Stimulated activated CD8-positive, alpha-beta memory T cell treated with anti-CD3 and anti-CD28 coated beads, Interleukin-12 subunit alpha, Interleukin-12 subunit beta, amount 100 ng/mL, for 1 hour (primary cell): ENCODE data around the gene GNG7.
A peak's percentile ranks its signal among the peaks of the same experiment; 100 is the strongest.
"Not testable (repeated sequence)": the region's sequence is repeated elsewhere in the genome, so short reads cannot be mapped to it uniquely, and the experiment has no call there.

Source experiments
- DNase-seq: peaks from one replicate; pipeline ENCODE4 v3.0.0-alpha.2; 2020; ENCODE audit warnings: low read depth

Gene GNG7

GRCh38 chr19:2550431-2551171, 151.9 kb downstream of the GNG7 start:
- DNase-seq, result no peak

DNA sequence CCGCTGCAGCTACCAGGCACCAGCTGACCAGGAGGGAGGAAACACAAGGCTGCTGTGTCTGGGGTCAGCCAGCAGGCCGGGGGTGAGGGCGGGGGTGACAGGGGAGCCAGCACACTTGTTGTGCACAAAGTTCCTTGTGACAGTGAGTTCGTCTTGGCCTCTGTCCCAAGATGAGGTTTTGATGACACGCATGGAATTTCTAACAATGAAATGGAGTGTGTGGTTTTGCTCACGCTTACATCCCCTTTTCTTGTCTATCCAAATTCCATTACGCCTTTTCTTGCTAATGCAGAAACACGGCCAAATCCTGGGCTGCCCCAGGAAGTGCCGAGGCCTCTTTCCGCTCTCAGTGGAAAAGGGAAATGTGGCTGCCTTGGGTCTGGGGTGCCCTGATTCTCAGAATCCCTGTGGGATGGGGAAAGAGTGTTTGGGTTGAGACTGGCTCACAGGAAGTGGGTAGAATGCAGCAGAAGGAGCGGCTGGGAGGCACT, 152.7 kb downstream of the GNG7 start:
- DNase-seq, result no peak

GRCh38 chr19:2548966-2549365, 153.5 kb downstream of the GNG7 start:
- no peak for DNase-seq

DNA sequence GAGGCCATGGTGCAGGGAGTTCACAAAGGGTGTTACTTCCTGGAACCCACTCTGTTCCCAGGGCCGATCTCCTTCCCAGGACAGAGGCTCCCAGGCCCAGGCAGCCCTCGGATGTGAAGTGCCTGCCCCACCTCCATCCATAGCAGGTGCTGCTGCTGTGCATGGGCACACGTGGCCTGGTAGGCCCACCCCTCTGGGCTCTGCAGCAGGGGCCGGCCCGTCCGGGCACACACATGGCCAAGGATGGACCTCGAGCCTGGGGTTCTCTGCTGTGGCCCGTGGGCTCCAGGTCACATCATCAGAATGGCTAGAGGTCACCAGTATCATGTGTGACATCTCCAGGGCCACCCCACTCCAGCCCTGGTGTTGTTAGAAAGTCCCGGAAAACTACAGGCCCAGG, 154.8 kb downstream of the GNG7 start:
- DNase-seq, result no peak

GRCh38 chr19:2547033-2547680, 155.3 kb downstream of the GNG7 start:
- no peak for DNase-seq

DNA sequence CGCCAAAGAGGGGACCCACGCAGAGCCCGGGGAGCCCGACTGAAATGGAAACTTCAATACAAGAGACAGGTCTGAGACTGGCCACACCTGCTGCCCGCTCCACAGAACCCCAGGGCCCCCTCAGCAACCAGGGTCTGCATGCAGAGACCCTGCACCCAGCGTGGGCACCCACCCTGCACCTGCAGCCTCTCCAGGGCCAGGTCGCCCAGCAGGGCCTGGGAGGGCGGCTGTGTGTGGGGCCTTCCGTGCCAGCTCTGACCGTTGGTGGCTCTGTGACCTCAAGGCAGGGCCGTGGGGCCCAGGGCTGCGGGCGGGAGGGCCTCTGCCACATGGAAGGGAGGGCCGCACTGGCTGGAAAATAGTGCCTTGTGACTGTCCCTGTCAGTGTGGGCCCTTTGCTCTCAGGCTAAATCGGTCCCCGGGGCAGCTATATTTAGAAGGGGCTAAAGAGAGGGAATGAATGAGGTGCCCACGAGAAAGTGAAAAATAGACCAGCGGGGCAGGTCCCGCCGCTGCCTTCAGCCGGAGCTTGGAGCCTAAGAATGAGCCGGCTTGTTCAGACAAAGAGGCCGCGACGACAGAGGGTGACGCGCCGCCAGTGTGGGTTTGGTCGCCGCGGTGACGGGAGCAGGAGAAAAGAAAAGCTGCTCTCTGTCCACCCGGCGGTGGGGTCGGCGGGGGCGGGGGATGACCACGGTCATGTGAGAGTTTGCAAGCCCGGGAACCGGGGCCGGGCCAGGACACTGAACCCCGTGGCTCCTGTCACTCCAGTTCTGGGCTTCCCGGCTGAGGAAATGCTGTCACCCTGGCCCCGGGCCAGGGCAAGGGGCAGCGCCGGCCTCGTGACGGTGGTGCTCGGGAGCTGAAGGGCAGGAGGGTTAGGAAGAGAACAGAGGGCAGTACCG, 156.1 kb downstream of the GNG7 start:
- no peak for DNase-seq

GRCh38 chr19:2545416-2546127, 156.9 kb downstream of the GNG7 start:
- not testable (repeated sequence) for DNase-seq

GRCh38 chr19:2544576-2545415, 157.7 kb downstream of the GNG7 start:
- DNase-seq, result no peak

DNA sequence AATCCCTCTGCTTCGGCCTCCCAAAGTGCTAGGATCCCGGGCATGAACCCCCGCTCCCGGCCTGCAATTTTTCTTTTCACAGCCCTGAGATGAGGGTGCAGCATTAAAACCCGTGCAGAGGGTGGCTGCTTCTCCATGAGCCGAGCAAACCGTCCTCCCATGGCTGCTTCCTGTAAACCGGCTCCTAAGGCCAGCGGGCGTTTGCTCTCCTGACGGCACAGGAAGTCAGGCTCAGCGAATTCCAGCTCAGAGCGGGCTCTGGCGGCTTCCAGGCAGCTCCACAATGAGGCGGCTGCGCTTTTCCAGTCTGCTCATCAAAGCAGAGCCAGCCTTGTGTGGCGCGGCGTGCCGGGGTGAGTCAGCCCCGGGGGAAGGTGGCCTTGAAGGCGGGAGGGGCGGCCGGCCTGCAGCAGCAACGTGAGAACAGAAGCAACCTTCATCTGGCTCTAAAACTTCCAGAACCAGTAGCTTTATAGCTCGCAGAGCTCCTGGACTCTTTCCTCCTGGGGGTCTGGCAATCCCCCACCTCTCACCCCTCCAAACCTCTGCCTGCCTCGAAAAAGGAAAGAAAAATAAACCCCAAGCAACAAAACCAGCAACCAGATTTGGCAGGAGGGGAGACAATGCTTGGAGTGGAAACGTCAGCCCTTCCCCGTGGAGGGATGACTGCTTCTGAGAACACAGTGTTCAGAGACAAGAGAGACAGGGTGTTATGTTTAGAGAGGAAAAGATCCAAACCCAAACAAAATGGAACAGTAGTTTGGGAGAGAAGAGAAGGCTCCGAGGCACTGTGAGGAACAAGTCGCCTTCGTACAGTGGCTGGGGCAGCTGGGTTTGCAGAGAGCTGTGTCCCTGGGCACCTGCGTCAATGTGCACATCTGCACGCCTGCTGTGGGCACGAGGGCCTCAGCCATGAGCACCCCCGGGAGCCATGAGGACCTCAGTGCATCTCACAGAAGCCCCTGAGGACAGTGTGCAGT, 158.7 kb downstream of the GNG7 start:
- peak; percentile 55 for DNase-seq

DNA sequence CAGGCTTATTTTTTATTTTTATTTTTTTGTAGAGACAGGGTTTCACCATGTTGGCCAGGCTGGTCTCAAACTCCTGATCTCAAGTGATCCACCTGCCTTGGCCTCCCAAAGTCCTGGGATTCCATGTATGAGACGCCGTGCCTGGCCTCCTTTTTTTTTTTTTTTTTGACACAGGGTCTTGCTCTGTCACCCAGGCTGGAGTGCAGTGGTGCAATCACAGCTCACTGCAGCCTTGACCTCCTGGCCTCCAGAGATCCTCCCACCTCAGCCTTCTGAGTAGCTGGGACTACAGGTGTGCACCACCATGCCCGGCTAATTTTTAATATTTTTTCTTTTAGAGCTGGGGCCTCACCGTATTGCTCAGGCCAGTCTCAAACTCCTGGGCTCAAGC, 159.4 kb downstream of the GNG7 start:
- DNase-seq, result not testable (repeated sequence)

DNA sequence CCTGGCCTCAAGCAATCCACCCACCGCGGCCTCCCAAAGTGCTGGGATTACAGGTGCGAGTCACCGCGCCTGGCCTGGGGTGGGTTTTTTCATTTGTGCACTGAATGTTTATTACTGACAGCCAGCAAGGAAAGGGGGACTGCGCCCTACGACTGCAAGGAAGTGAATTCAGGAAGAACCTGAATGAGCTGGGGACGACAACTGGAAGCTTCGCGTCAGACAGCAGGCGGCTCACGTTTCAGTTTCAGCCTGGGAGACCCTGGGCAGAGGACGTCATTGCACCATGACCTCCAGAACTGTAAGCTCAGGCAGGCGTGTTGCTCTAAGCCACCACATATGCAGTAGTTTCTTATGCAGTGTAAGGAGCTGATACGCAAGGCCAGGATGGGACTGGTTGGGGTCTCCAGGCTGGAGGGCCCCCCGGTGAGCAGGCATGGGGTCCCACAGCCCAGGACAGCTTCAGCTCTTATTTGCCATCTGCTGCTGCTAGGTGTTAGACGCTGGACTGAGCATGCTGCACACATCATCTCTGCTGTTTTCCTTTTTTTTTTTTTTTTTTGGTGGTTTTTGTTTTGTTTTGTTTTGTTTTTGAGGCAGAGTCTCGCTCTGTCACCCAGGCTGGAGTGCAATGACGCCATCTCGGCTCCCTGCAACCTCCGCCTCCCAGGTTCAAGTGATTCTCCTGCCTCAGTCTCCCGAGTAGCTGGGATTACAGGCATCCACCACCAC, 160.0 kb downstream of the GNG7 start:
- no peak for DNase-seq

DNA sequence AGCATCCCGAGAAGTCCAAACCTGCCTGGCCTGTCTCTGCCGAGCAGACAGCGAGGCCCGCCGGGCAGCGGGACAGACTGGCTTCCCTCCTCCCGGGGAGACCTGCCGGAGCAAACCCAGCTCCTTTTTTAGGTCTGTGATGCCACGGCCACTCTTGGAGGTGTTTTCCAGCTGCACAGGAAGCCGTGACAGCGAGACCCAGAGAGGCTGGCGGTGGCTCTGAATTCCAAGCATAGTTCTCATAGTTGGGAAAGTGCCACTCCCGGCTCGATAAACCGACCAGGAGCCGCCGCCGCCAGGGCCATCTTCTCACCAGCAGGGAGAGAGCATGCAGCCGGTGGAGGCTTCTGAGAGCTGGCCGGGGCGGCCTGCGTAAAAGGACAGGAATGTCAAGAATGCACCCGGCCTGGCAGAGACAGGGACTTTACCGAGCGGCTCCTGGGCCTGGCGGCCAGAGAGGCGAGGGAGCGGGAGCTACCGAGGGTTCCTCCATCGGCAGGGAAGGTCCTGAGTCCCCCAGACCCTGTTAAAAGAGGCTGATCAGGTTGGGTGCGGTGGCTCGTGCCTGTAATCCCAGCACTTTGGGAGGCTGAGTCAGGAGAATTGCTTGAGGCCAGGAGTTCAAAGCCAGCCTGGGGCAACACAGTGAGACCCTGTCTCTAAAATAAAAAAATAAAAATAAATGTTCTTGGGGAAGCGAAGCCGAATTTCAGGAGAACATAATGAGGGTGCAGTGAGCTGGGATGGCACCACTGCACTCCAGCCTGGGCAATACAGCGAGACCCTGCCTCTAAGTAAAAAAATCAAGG, 161.6 kb downstream of the GNG7 start:
- no peak for DNase-seq

DNA sequence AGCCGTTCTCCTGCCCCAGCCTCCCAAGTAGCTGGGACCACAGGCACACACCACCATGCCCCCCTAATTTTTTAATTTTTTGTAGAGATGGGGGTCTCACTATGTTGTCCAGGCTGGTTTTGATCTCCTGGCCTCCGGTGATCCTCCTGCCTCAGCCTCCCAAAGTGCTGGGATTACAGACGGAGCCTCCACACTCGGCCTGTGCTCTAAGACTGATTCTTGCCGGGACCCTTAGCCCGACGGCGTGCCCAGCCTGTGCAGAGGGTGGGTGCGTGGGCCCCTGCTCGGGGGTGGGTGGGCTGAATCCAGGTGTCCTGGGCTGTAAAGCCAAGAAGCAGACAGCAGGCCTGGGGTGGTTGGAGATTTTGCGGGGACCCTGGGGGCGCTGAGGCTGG, 162.2 kb downstream of the GNG7 start:
- no peak for DNase-seq

DNA sequence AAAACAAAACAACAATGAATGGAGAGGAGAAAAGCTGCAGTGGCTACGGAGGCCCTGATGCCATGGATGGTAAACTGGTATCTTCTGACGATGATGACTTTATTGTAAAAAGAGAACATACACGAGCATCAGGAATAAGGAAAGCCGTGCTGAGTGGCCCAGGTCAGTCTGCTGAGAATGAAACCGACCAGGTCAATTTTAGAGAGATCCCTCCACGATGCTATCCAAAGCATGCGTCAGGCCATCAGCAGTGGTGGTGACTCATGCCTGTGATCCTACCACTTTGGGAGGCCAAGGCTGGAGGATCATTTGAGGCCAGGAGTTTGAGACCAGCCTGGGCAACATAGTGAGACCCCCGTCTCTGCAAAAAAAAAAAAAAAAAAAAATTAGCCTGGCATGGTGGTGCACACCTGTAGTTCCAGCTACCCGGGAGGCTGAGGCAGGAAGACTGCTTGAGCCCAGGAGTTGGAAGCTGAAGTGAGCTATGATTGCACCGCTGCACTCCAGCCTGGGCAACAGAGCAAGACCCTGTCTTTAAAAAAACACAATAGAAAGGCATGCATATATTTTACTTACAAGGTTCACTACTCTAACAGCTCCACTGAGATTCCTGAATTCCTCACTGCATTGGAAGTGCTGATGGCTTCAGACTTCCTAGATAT, 164.3 kb downstream of the GNG7 start:
- DNase-seq, result no peak

DNA sequence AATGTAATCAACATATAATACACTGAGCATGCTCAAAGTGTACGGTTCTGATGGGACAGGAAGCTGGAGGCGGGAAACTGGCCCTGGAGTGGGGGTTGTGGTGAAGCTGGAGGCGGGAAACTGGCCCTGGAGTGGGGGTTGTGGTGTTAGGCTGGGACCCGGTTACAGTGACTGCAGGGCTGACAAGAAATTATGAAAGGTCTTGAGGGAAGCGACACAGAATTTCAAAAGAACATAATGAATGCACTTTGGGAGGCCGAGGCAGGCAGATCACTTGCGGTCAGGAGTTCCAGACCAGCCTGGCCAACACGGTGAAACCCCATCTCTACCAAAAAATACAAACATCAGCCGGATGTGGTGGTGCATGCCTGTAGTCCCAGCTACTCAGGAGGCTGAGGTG, 164.9 kb downstream of the GNG7 start:
- not testable (repeated sequence) for DNase-seq

GRCh38 chr19:2536461-2536860, 166.0 kb downstream of the GNG7 start:
- DNase-seq, result no peak

- DNase-seq, result no peak
Measured at GRCh38 chr19:2534423-2535013, 168.0 kb downstream of the GNG7 start.
